Activated T-cell treated with anti-CD3 and anti-CD28 coated beads, Interleukin-2, amount 50 U/mL, for 1 hour (primary cell): Measurements from ENCODE around the gene CSF1R.

ENCODE experiments used
- DNase-seq: peaks from one replicate; pipeline ENCODE4 v3.0.0-alpha.2; 2020

The CSF1R gene

GRCh38 chr5:150085950-150086715 lies at the start of gene CSF1R:
CSF1R (minus strand) TSS chr5:150086554; CDS start chr5:150086427, 127 bp downstream.
- DNase-seq, result no peak

GRCh38 chr5:150135557-150136304 lies 49.4 kb upstream of the CSF1R start:
- no peak for DNase-seq

GRCh38 chr5:150134198-150134588 lies 47.8 kb upstream of the CSF1R start:
- no peak for DNase-seq

GRCh38 chr5:150133581-150134197 lies 47.3 kb upstream of the CSF1R start:
- no peak for DNase-seq

GRCh38 chr5:150132740-150133139 lies 46.4 kb upstream of the CSF1R start:
- DNase-seq, result no peak

GRCh38 chr5:150131978-150132694 lies 45.8 kb upstream of the CSF1R start:
- no peak for DNase-seq

- DNase-seq, result no peak
Measured at GRCh38 chr5:150131461-150131860, 45.1 kb upstream of the CSF1R start.

GRCh38 chr5:150130493-150130922 lies 44.2 kb upstream of the CSF1R start:
- DNase-seq, result no peak

- peak; percentile 44 for DNase-seq
Measured at GRCh38 chr5:150129813-150130492, 43.6 kb upstream of the CSF1R start.

GRCh38 chr5:150129454-150129812 lies 43.1 kb upstream of the CSF1R start:
- DNase-seq, result no peak

GRCh38 chr5:150126921-150127265 lies 40.5 kb upstream of the CSF1R start:
- no peak for DNase-seq

GRCh38 chr5:150126199-150126920 lies 40.0 kb upstream of the CSF1R start:
- DNase-seq, result no peak

GRCh38 chr5:150125334-150125733 lies 39.0 kb upstream of the CSF1R start:
- DNase-seq, result no peak

GRCh38 chr5:150124596-150124995 lies 38.2 kb upstream of the CSF1R start:
- no peak for DNase-seq

- DNase-seq, result no peak
Measured at GRCh38 chr5:150124111-150124557, 37.8 kb upstream of the CSF1R start.

- DNase-seq, result no peak
Measured at GRCh38 chr5:150123542-150123941, 37.2 kb upstream of the CSF1R start.

GRCh38 chr5:150122536-150123481 lies 36.5 kb upstream of the CSF1R start:
- no peak for DNase-seq

- DNase-seq, result no peak
Measured at GRCh38 chr5:150122158-150122510, 35.8 kb upstream of the CSF1R start.

GRCh38 chr5:150121448-150122157 lies 35.2 kb upstream of the CSF1R start:
- no peak for DNase-seq
